ENCODE measurements around the gene STRN4.
"Not testable (repeated sequence)": the region's sequence is repeated elsewhere in the genome, so short reads cannot be mapped to it uniquely, and the experiment has no call there.

STRN4 gene

GRCh38 chr19:46746281-46747057, at the start of gene STRN4:
STRN4 (minus strand) TSS chr19:46746450; CDS start chr19:46746430, 20 bp downstream.
- DNase-seq: peak; percentile 77 to 95 (median 87)

- DNase-seq: no peak
Observed at GRCh38 chr19:46791944-46792343, 45.7 kb upstream of the STRN4 start.

- no peak for DNase-seq
Observed at GRCh38 chr19:46789371-46789770, 43.1 kb upstream of the STRN4 start.

- no peak for DNase-seq
Observed at GRCh38 chr19:46788968-46789338, 42.7 kb upstream of the STRN4 start.

GRCh38 chr19:46788262-46788967, 42.2 kb upstream of the STRN4 start, which contains the start of gene SLC1A5:
SLC1A5 (minus strand) TSS chr19:46788594; CDS start chr19:46787965, 629 bp downstream.
- peak; percentile 85 to 98 (median 93) for DNase-seq

GRCh38 chr19:46787331-46788261, 41.3 kb upstream of the STRN4 start:
- DNase-seq: peak; percentile 50 to 79 (median 68)

- DNase-seq: no peak
Observed at GRCh38 chr19:46787040-46787330, 40.7 kb upstream of the STRN4 start.

- peak; percentile 16 to 49 (median 41) for DNase-seq
Observed at GRCh38 chr19:46786236-46787039, 40.2 kb upstream of the STRN4 start.

- DNase-seq: no peak
Observed at GRCh38 chr19:46785980-46786235, 39.7 kb upstream of the STRN4 start.

- no peak for DNase-seq
Observed at GRCh38 chr19:46785054-46785979, 39.1 kb upstream of the STRN4 start.

- peak; percentile 19 to 67 (median 43) for DNase-seq
Observed at GRCh38 chr19:46784262-46785053, 38.2 kb upstream of the STRN4 start.

GRCh38 chr19:46783670-46784069, 37.4 kb upstream of the STRN4 start:
- peak; percentile 22 to 78 (median 76) for DNase-seq

GRCh38 chr19:46782355-46783019, 36.2 kb upstream of the STRN4 start:
- no peak for DNase-seq

- not testable (repeated sequence) for DNase-seq
Observed at GRCh38 chr19:46777956-46778645, 31.9 kb upstream of the STRN4 start.

GRCh38 chr19:46776927-46777911, 31.0 kb upstream of the STRN4 start:
- DNase-seq: no peak

- no peak for DNase-seq
Observed at GRCh38 chr19:46775642-46776258, 29.5 kb upstream of the STRN4 start.

- DNase-seq: no peak
Observed at GRCh38 chr19:46773018-46773399, 26.8 kb upstream of the STRN4 start.

Data from NCI-H1417 (cell line).